GM13977 (cell line): ENCODE measurements around the gene TOGARAM2.

Source experiments
- DNase-seq: peaks from one replicate; pipeline ENCODE4 v3.0.0; 2012; ENCODE audit warnings: low spot score
- CTCF ChIP-seq: IDR thresholded peaks from 2 replicates; pipeline ENCODE4 v1.5.1; 2012; ENCODE audit warnings: mild to moderate bottlenecking, control low read depth; ENCODE audit not compliant: insufficient read depth; ENCODE audit errors: extremely low read depth, missing control alignments
- in situ Hi-C: fragments of 300-500 bp; cut with MboI; formaldehyde crosslinking; loops from one replicate; pipeline ENCODE4 v1.12.0; 2022; ENCODE audit warnings: low sequenced_read_pairs, low pct_unique_long_range_greater_than_20kb, mixed read lengths, inconsistent platforms; ENCODE audit not compliant: unreplicated experiment

The TOGARAM2 gene

DNA sequence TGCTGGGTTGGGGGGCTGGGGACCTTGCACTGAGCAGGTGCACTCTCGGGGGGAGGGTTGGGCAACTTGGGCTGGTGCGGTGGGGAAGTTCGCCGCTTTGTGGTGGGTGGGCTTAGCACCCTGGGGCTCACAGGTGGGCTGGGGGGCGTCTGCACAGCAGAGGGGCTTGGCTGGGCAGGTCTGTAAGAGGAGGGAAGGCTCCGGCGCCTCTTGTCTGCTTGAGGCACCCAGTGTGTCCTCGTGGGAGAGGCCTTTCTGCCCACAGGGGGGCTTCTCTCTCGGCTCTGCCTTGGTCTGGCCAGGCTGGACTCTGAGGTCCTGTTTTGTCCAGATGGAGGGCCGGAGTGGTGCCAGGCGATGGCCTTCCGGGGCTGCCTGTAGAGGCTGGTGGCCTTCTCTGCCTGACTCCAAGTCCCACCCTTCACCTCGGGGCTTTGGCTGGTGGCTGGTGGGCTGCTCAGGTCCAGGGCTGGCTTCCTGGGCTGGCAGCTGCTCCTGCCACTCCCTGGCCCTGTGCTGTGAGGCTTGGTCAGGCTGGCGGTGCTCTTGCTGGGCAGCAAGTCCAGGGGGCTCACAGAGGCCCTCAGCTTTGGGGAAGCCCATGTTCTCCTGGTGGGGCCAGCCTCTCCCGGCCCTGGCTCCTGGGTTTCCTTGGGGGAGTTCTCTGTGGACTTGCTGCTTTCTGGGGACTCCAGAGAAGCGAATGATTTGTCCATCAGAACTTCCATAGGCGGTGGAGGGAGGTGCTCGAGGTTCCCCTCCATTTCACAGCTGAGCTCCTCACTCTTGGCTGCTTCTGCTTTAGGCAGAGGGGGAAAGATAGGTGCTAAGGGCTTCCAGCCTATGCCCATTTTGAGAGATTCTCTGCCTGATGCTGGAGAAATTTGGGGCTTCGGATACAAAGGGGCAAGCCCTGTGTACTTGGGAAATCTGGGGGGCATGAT lies 90.2 kb downstream of the TOGARAM2 start:
- no peak for DNase-seq
- no peak for TF ChIP-seq CTCF
- in situ Hi-C loops = no loop called here

DNA sequence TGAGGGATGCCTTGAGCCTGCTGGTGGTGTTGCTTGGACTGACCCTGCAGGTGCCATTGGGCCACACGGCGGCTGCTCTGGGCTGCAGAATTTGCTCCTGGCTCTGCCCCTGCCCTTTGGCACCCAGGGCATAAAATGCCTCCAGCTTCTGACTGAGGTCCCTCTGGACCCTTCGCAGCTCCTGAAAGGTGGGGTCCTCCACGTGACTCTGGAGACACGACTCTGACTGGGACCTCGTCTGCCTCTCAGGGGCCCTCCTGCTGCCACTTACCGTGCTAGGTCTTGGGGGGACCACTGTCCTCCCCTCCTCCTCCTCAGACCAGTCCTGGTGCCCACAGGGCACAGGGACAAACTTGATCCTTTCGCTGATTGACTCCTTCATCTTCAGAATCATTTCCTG lies 91.2 kb downstream of the TOGARAM2 start:
- DNase-seq = no peak
- no peak for TF ChIP-seq CTCF
- in situ Hi-C loops = no loop called here

- no peak for DNase-seq
- TF ChIP-seq CTCF = no peak
- in situ Hi-C loops = no loop called here
Observed at GRCh38 chr2:29072971-29073725, 92.0 kb downstream of the TOGARAM2 start.

DNA sequence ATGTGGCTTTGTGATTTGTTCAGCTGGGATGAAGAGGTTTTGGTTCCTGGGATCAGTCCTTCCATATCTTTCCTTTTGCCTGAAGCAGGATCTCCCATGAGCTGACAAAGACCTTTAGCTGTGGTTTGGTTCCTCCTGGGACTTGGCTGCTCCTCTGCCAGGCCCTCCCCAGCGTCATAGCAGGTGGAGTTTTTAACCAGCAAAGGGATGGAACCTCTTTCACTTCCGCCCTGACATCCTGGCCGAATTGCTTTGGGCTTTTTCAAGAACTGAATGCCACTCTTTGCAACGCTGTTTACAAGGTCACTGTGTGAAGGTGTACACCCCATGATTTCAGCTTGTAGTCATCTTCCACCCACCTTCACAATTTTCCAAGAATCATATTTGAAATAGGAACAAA lies 92.8 kb downstream of the TOGARAM2 start:
- in situ Hi-C loops = no loop called here
- no peak for DNase-seq
- no peak for TF ChIP-seq CTCF

DNA sequence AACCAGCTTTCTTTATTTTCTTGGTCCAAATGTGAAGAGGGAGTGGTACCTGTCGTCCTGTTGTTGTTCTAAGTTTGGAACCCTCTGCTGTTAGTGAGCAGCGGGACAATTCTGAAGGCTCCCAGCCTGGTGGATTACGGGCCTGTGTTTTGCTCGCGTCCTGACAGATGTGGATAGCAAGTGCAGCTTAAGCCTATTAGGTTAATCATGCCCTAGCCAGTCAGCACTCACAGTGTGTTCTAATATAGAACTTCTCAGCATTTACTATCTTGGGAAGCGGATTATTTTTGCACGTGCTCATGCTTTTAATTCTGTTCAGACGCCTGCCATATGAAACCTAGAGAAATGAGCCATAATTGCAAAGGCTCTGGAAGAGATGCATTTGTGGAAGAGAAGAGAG lies 93.3 kb downstream of the TOGARAM2 start, which contains the start of gene PCARE:
Gene PCARE, minus strand, starts transcription at position 113 of the 400 bp plus-strand sequence. CDS start 262 bp downstream, outside the sequence.
- DNase-seq = no peak
- in situ Hi-C loops = no loop called here
- TF ChIP-seq CTCF = no peak

GRCh38 chr2:29075894-29076705 lies 95.0 kb downstream of the TOGARAM2 start:
- TF ChIP-seq CTCF = no peak
- DNase-seq = no peak
- in situ Hi-C loops = no loop called here
